ENCODE measurements around the gene NCEH1. TPM values are rescaled to one million over a fixed set of nuclear protein-coding genes. Genes with fewer than 3 reads are reported as not detected.
"Not testable (repeated sequence)": the region's sequence is repeated elsewhere in the genome, so short reads cannot be mapped to it uniquely, and the experiment has no call there.

NCEH1 gene
- total RNA-seq, 4 donors from 2014 or later: 6.6 to 15.8 (median 10.6) TPM

- Histone ChIP-seq H3K4me1 (peaks cover 3 to 42% (median 13%) of the 10 kb centered on the region in 4 donors), H3K27me3 (no peaks in the 10 kb centered on the region), H3K27ac (peak overlapping the region; percentile 63 to 90 (median 84)), H3K36me3 (no peaks in the 10 kb centered on the region), H3K4me3 (peak overlapping the region in 3 of 4 donors; percentile 16 to 40 (median 40)), H3K9me3 (no peaks in the 10 kb centered on the region)
- TF ChIP-seq CTCF (IDR thresholded peaks at IDR 0.05) (peak; percentile 66 to 96 (median 92)), POLR2A (IDR thresholded peaks at IDR 0.05) (no peak)
- peak in 2 of 3 donors; percentile 48 to 78 for DNase-seq
These were observed 115.0 kb downstream of the NCEH1 start for GRCh38 chr3:172595664-172596393.

GRCh38 chr3:172594900-172595663 lies 115.8 kb downstream of the NCEH1 start:
- Histone ChIP-seq H3K27ac (peak overlapping the region; percentile 63 to 90 (median 84)), H3K4me1 (peaks cover 3 to 42% (median 13%) of the 10 kb centered on the region in 4 donors), H3K4me3 (peak overlapping the region in 2 of 4 donors; percentile 40)
- H3K36me3 ChIP-seq, H3K9me3 ChIP-seq, H3K27me3 ChIP-seq, DNase-seq: not testable (repeated sequence)
- peak in 1 of 6 experiments; percentile 2 for TF ChIP-seq CTCF (IDR thresholded peaks at IDR 0.05)

GRCh38 chr3:172592898-172593669 lies 117.8 kb downstream of the NCEH1 start:
- TF ChIP-seq POLR2A (IDR thresholded peaks at IDR 0.05) (no peak), CTCF (IDR thresholded peaks at IDR 0.05) (no peak)
- no peaks in the 10 kb centered on the region for H3K36me3 ChIP-seq
- no peak for DNase-seq
- no peaks in the 10 kb centered on the region for H3K9me3 ChIP-seq
- peak overlapping the region in 3 of 4 donors; percentile 19 to 61 (median 41) for H3K27ac ChIP-seq
- no peak overlapping the region for H3K4me3 ChIP-seq
- H3K4me1 ChIP-seq: peaks cover 3 to 42% (median 13%) of the 10 kb centered on the region in 4 donors
- H3K27me3 ChIP-seq: no peaks in the 10 kb centered on the region

- Histone ChIP-seq H3K27me3 (no peaks in the 10 kb centered on the region), H3K4me3 (peak overlapping the region in 2 of 4 donors; percentile 6 to 18), H3K36me3 (no peaks in the 10 kb centered on the region), H3K27ac (peak overlapping the region in 3 of 4 donors; percentile 19 to 61 (median 41)), H3K9me3 (no peaks in the 10 kb centered on the region), H3K4me1 (peaks cover 3 to 42% (median 13%) of the 10 kb centered on the region in 4 donors)
- DNase-seq: peak; percentile 42 to 75 (median 57)
- TF ChIP-seq CTCF (IDR thresholded peaks at IDR 0.05): no peak
- no peak for TF ChIP-seq POLR2A (IDR thresholded peaks at IDR 0.05)
These were observed 118.7 kb downstream of the NCEH1 start for GRCh38 chr3:172591876-172592771.

Data from Peyer's patch (tissue), 4 donors.